Measurements from ENCODE around the gene RBM33. TPM values are rescaled to one million over a fixed set of nuclear protein-coding genes. Genes with fewer than 3 reads are reported as not detected.
A peak's percentile ranks its signal among the peaks of the same experiment; 100 is the strongest.

RBM33 gene
- total and polyA plus RNA-seq, 8 donors: 14.6 to 40.1 (median 32.7) TPM

GRCh38 chr7:155737590-155737989 is 93.1 kb downstream of the RBM33 start:
- H3K4me1 ChIP-seq: no peaks in the 10 kb centered on the region
- H3K27me3 ChIP-seq: no peaks in the 10 kb centered on the region
- intact Hi-C loops (cut with DNase I): loop anchor here in 2 of 3 donors (5.0 to 10.0 kb wide), 3 partner anchors 135 to 323 kb away; no protein-coding TSS in a partner anchor
- FAIRE-seq: no peak
- H3K4me3 ChIP-seq: no peak overlapping the region
- no peaks in the 10 kb centered on the region for H3K9me3 ChIP-seq
- no peak for TF ChIP-seq CTCF (IDR thresholded peaks at IDR 0.05)
- peaks cover 0 to 36% (median 14%) of the 10 kb centered on the region in 3 donors for H3K36me3 ChIP-seq
- WGBS, 2 donors: 78 to 86% methylated on average over 4 of the region's 4 CpGs
- no peak for DNase-seq
- no peak for ATAC-seq
- H3K27ac ChIP-seq: no peak overlapping the region

- Histone ChIP-seq H3K4me3 (no peak overlapping the region), H3K27me3 (no peaks in the 10 kb centered on the region), H3K4me1 (no peaks in the 10 kb centered on the region), H3K27ac (no peak overlapping the region), H3K36me3 (peaks cover 0 to 41% (median 14%) of the 10 kb centered on the region in 3 donors), H3K9me3 (no peaks in the 10 kb centered on the region)
- intact Hi-C loops (cut with DNase I): loop anchor here in 2 of 3 donors (5.0 to 10.0 kb wide), 3 partner anchors 136 to 323 kb away; no protein-coding TSS in a partner anchor
- DNase-seq (no peak), ATAC-seq (peak in 2 of 4 donors; percentile 10 to 11), FAIRE-seq (no peak)
- 63 to 69% methylated on average over 10 of the region's 10 CpGs for WGBS, 2 donors
- no peak for TF ChIP-seq CTCF (IDR thresholded peaks at IDR 0.05)
Observed at GRCh38 chr7:155738104-155738503, 93.6 kb downstream of the RBM33 start.

- Histone ChIP-seq H3K27ac (no peak overlapping the region), H3K27me3 (no peaks in the 10 kb centered on the region), H3K9me3 (no peaks in the 10 kb centered on the region), H3K36me3 (peaks cover 0 to 43% (median 14%) of the 10 kb centered on the region in 3 donors), H3K4me1 (no peaks in the 10 kb centered on the region), H3K4me3 (no peak overlapping the region)
- ATAC-seq: peak; percentile 83 to 96 (median 95)
- DNase-seq: peak; percentile 62 to 83 (median 74)
- FAIRE-seq: peak; percentile 61
- TF ChIP-seq CTCF (IDR thresholded peaks at IDR 0.05): peak in 3 of 4 donors; percentile 41 to 55 (median 44)
- WGBS, 2 donors: 52 to 57% methylated on average over 13 of the region's 13 CpGs
- intact Hi-C loops (cut with DNase I): loop anchor here in 2 of 3 donors (5.0 to 10.0 kb wide), 3 partner anchors 137 to 324 kb away; no protein-coding TSS in a partner anchor
Observed at GRCh38 chr7:155738652-155739537, 94.4 kb downstream of the RBM33 start.

GRCh38 chr7:155739538-155740143 is 95.2 kb downstream of the RBM33 start:
- no peak for ATAC-seq
- FAIRE-seq: no peak
- no peak overlapping the region for H3K4me3 ChIP-seq
- no peak overlapping the region for H3K27ac ChIP-seq
- intact Hi-C loops (cut with DNase I): loop anchor here in 2 of 3 donors (5.0 to 10.0 kb wide), 4 partner anchors 137 to 345 kb away; no protein-coding TSS in a partner anchor
- no peak for TF ChIP-seq CTCF (IDR thresholded peaks at IDR 0.05)
- no peaks in the 10 kb centered on the region for H3K4me1 ChIP-seq
- peaks cover 0 to 46% (median 14%) of the 10 kb centered on the region in 3 donors for H3K36me3 ChIP-seq
- no peaks in the 10 kb centered on the region for H3K9me3 ChIP-seq
- 90 to 93% methylated on average over 16 of the region's 19 CpGs for WGBS, 2 donors
- H3K27me3 ChIP-seq: no peaks in the 10 kb centered on the region
- no peak for DNase-seq

Measured in pancreas (tissue), 10 donors.